Gastrocnemius medialis (tissue), 4 donors: ENCODE data around the gene REPS2.

Experiments used
- POLR2A ChIP-seq, 2 donors: fragments of 450-650 bp; IDR thresholded peaks; one replicate each; pipeline ENCODE4 v1.6.1; 2017; ENCODE audit warnings: antibody characterized with exemption in 2 of 2, mild to moderate bottlenecking in 2 of 2, moderate library complexity in 2 of 2
- TF ChIP-seq, protein P1 (sequence below), 5 experiments: fragments of 450-650 bp in 3 of 5; fragments of 200-600 bp in 2 of 5; sonication (generic) in 2 of 5; IDR thresholded peaks in 4 of 5; conservative IDR thresholded peaks in 1 of 5; 1 replicate in 4 of 5; 2 replicates in 1 of 5; pipeline ENCODE4 v1.5.1; 2016 to 2019; ENCODE audit warnings: antibody characterized with exemption in 5 of 5, mild to moderate bottlenecking in 3 of 5, moderate library complexity in 3 of 5

GRCh38 chrX:16923157-16923556 is 23.3 kb upstream of the REPS2 start:
- TF ChIP-seq, protein P1, sequence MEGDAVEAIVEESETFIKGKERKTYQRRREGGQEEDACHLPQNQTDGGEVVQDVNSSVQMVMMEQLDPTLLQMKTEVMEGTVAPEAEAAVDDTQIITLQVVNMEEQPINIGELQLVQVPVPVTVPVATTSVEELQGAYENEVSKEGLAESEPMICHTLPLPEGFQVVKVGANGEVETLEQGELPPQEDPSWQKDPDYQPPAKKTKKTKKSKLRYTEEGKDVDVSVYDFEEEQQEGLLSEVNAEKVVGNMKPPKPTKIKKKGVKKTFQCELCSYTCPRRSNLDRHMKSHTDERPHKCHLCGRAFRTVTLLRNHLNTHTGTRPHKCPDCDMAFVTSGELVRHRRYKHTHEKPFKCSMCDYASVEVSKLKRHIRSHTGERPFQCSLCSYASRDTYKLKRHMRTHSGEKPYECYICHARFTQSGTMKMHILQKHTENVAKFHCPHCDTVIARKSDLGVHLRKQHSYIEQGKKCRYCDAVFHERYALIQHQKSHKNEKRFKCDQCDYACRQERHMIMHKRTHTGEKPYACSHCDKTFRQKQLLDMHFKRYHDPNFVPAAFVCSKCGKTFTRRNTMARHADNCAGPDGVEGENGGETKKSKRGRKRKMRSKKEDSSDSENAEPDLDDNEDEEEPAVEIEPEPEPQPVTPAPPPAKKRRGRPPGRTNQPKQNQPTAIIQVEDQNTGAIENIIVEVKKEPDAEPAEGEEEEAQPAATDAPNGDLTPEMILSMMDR (IDR thresholded peaks at IDR 0.05 in 4 of 5, conservative IDR thresholded peaks at IDR 0.05 in 1 of 5): no peak
- no peak for TF ChIP-seq POLR2A (IDR thresholded peaks at IDR 0.05)
